Placental pericyte (primary cell): ENCODE measurements around the gene BAG2. TPM values are rescaled to one million over a fixed set of nuclear protein-coding genes. Genes with fewer than 3 reads are reported as not detected.

Experiments used
- total RNA-seq: library from RNA; depleted of rRNA; stranded (reverse); fragments of >200 nt; gene quantifications from 2 replicates; pipeline ENCODE4 v1.2.3, GENCODE V29; 2012

BAG2 gene
- total RNA-seq: 12.7 and 16.2 TPM in 2 replicates

GRCh38 chr6:57172136-57173055, at the start of gene BAG2:
TSS of gene BAG2 (plus strand) at chr6:57172326. CDS start at chr6:57172698, 372 bp downstream.

GRCh38 chr6:57221936-57222742, 50.0 kb downstream of the BAG2 start, which contains the start of gene RAB23:
TSS of gene RAB23 (minus strand) at chr6:57222307. CDS start at chr6:57210380, 11,927 bp downstream.

Other genes with a start within 250 kb of the BAG2 start
- 2.8 and 6.9 TPM in 2 replicates for gene BEND6, start 217.2 kb upstream of the BAG2 start, total RNA-seq
- gene KIAA1586, start 125.6 kb upstream of the BAG2 start, total RNA-seq: 6.3 and 14.9 TPM in 2 replicates
- gene ZNF451, start 82.1 kb upstream of the BAG2 start, total RNA-seq: 49.2 and 85.9 TPM in 2 replicates
- gene RAB23, start 50.0 kb downstream of the BAG2 start, total RNA-seq: 44.0 and 46.8 TPM in 2 replicates
- gene PRIM2, start 145.3 kb downstream of the BAG2 start, total RNA-seq: 13.8 and 61.8 TPM in 2 replicates